ENCODE data around the gene PNCK. TPM values are rescaled to one million over a fixed set of nuclear protein-coding genes. Genes with fewer than 3 reads are reported as not detected.
A peak's percentile ranks its signal among the peaks of the same experiment; 100 is the strongest.

The PNCK gene
- total RNA-seq, 1 experiment from 2014 or later: 26.8 TPM

- H3K23ac ChIP-seq (ENCODE audit: insufficient read length, low read depth, low read length): no peak overlapping the region
- H3K56ac ChIP-seq (ENCODE audit: insufficient read length, low read depth, low read length): no peak overlapping the region
- peaks cover 58 to 75% of the 10 kb centered on the region in 2 experiments for H3K9me3 Mint-ChIP-seq
- no peak overlapping the region for H2AFZ ChIP-seq (ENCODE audit: low read length)
- H3T11ph ChIP-seq (ENCODE audit: low read length): no peak overlapping the region
- H4K8ac ChIP-seq (replicated peaks; ENCODE audit: insufficient read length, low read depth, low read length): no peak overlapping the region
- no CpG with 5 or more reads among the region's 6 CpGs for WGBS (ENCODE audit: extremely low coverage, insufficient read length, low lambda C conversion rate)
- H3K9ac ChIP-seq (ENCODE audit: extremely low read depth, insufficient read length, low read length): no peak overlapping the region
- DNase-seq: no peak
- no peak overlapping the region for H2BK20ac ChIP-seq (ENCODE audit: low read depth, low read length, poor library complexity, severe bottlenecking)
- no peaks in the 10 kb centered on the region for H4K20me1 ChIP-seq (ENCODE audit: control insufficient read depth, insufficient read depth, insufficient read length)
- H2BK120ac ChIP-seq (ENCODE audit: low read depth, low read length, poor library complexity, severe bottlenecking): no peak overlapping the region
- H3K27ac Mint-ChIP-seq: 0 out of 7 replicates have a peak overlapping the region, but pooled peaks of 1 of the 3 experiments have one; percentile 30
- H2AK5ac ChIP-seq (ENCODE audit: insufficient read length, low read length): no peak overlapping the region
- no peak overlapping the region; a peak in 1 of 5 replicates for H3K4me3 Mint-ChIP-seq
- no peak overlapping the region for H4K91ac ChIP-seq (ENCODE audit: insufficient read length, low read depth, low read length)
- no peaks in the 10 kb centered on the region for H3K4me1 ChIP-seq (ENCODE audit: insufficient read depth, low read length)
- no peaks in the 10 kb centered on the region for H3K4me1 Mint-ChIP-seq
- peaks cover 23 to 57% (median 42%) of the 10 kb centered on the region in 3 experiments for H3K36me3 Mint-ChIP-seq (ENCODE audit: insufficient read depth in 1 of 3, low read depth in 3 of 3)
- H2BK5ac ChIP-seq (ENCODE audit: insufficient read length, low read length): no peak overlapping the region
- no peaks in the 10 kb centered on the region for H3K9me3 ChIP-seq (ENCODE audit: control insufficient read depth, low read depth, low read length)
- no peaks in the 10 kb centered on the region for H3K79me1 ChIP-seq (ENCODE audit: insufficient read depth, low read depth, low read length, poor library complexity, severe bottlenecking)
- no peak overlapping the region for H3K4ac ChIP-seq (ENCODE audit: low read depth, low read length)
- no peak overlapping the region for H3K18ac ChIP-seq (ENCODE audit: insufficient read length, low read depth, low read length)
- H2BK12ac ChIP-seq (ENCODE audit: insufficient read length, low read depth, low read length): no peak overlapping the region
- no peak overlapping the region for H3K27ac ChIP-seq (ENCODE audit: insufficient read length, low read depth, low read length)
- no peaks in the 10 kb centered on the region for H3K27me3 ChIP-seq (ENCODE audit: insufficient read depth, low read length)
- no peak overlapping the region for H2BK15ac ChIP-seq (ENCODE audit: low read depth, low read length)
- no peak overlapping the region for H4K5ac ChIP-seq (ENCODE audit: insufficient read length, low read depth, low read length)
- peaks cover 1% of the 10 kb centered on the region for H3K27me3 Mint-ChIP-seq (ENCODE audit: low read depth)
- TF ChIP-seq CTCF (conservative IDR thresholded peaks at IDR 0.05): no peak
- H3K79me2 ChIP-seq (ENCODE audit: insufficient read depth, low read length): no peaks in the 10 kb centered on the region
- H3K14ac ChIP-seq (ENCODE audit: insufficient read depth, low read length): no peak overlapping the region
- no peak overlapping the region for H3K4me2 ChIP-seq (ENCODE audit: insufficient read depth, insufficient read length, low read length)
- H3K23me2 ChIP-seq (ENCODE audit: insufficient read length, low read depth, low read length, poor library complexity, severe bottlenecking): no peaks in the 10 kb centered on the region
These were observed 27.4 kb upstream of the PNCK start for GRCh38 chrX:153700967-153701366.
